ENCODE measurements around the gene FURIN.

DNA sequence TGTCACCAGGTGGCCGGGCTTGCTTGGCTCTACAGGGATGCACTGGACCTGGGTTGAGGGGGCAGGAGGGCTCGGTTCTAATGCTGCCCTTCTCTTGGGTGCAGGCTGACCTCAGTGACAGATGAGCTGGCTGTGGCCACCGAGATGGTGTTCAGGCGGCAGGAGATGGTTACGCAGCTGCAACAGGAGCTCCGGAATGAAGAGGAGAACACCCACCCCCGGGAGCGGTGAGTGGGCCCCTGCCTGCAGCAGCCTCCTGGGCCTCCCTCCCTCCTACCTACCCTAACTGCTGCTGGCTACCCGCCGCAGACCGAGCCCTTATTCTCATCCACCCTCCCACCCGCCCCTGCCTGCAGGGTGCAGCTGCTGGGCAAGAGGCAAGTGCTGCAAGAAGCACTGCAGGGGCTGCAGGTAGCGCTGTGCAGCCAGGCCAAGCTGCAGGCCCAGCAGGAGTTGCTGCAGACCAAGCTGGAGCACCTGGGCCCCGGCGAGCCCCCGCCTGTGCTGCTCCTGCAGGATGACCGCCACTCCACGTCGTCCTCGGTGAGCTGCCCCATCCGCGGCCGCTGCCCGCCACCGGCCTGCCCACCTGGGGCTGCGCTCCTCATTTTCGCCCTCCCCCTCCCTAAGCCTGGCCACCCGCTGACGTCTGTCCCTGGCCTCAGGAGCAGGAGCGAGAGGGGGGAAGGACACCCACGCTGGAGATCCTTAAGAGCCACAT lies 21.5 kb downstream of the FURIN start:
- TF ChIP-seq RAD21 (IDR thresholded peaks at IDR 0.05; ENCODE audit: low read length) (no peak), POLR2A (IDR thresholded peaks at IDR 0.05; ENCODE audit: low read depth, low read length) (no peak), SMC3 (IDR thresholded peaks at IDR 0.05; ENCODE audit: low read depth, low read length) (no peak)
- TF ChIP-seq, protein P1, sequence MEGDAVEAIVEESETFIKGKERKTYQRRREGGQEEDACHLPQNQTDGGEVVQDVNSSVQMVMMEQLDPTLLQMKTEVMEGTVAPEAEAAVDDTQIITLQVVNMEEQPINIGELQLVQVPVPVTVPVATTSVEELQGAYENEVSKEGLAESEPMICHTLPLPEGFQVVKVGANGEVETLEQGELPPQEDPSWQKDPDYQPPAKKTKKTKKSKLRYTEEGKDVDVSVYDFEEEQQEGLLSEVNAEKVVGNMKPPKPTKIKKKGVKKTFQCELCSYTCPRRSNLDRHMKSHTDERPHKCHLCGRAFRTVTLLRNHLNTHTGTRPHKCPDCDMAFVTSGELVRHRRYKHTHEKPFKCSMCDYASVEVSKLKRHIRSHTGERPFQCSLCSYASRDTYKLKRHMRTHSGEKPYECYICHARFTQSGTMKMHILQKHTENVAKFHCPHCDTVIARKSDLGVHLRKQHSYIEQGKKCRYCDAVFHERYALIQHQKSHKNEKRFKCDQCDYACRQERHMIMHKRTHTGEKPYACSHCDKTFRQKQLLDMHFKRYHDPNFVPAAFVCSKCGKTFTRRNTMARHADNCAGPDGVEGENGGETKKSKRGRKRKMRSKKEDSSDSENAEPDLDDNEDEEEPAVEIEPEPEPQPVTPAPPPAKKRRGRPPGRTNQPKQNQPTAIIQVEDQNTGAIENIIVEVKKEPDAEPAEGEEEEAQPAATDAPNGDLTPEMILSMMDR (conservative IDR thresholded peaks at IDR 0.05; ENCODE audit: low read depth, low read length): no peak

All from IMR-90 (cell line).